Measurements from ENCODE around the gene ATOSB.

ATOSB gene

GRCh38 chr9:35136866-35137265 lies 21.2 kb upstream of the ATOSB start:
- no peak for TF ChIP-seq CTCF (IDR thresholded peaks at IDR 0.05; ENCODE audit: control insufficient read depth, insufficient read depth, low read depth, low read length, missing control alignments)
- no peak overlapping the region for H3K4me3 ChIP-seq (ENCODE audit: control insufficient read depth, low read depth, low read length)
- no peak for DNase-seq (ENCODE audit: low read depth)

GRCh38 chr9:35135988-35136387 lies 20.3 kb upstream of the ATOSB start:
- DNase-seq (ENCODE audit: low read depth) = no peak
- no peak overlapping the region for H3K4me3 ChIP-seq (ENCODE audit: control insufficient read depth, low read depth, low read length)
- no peak for TF ChIP-seq CTCF (IDR thresholded peaks at IDR 0.05; ENCODE audit: control insufficient read depth, insufficient read depth, low read depth, low read length, missing control alignments)

GRCh38 chr9:35134920-35135319 lies 19.3 kb upstream of the ATOSB start:
- DNase-seq (ENCODE audit: low read depth) = no peak
- TF ChIP-seq CTCF (IDR thresholded peaks at IDR 0.05; ENCODE audit: control insufficient read depth, insufficient read depth, low read depth, low read length, missing control alignments) = no peak
- H3K4me3 ChIP-seq (ENCODE audit: control insufficient read depth, low read depth, low read length) = no peak overlapping the region

GRCh38 chr9:35116898-35117551 lies 1.4 kb upstream of the ATOSB start:
- DNase-seq (ENCODE audit: low read depth) = peak; percentile 86
- peak overlapping the region; percentile 71 for H3K4me3 ChIP-seq (ENCODE audit: control insufficient read depth, low read depth, low read length)
- TF ChIP-seq CTCF (IDR thresholded peaks at IDR 0.05; ENCODE audit: control insufficient read depth, insufficient read depth, low read depth, low read length, missing control alignments) = peak; percentile 95

GRCh38 chr9:35116539-35116897 lies 856 bp upstream of the ATOSB start:
- H3K4me3 ChIP-seq (ENCODE audit: control insufficient read depth, low read depth, low read length) = peak overlapping the region; percentile 71
- DNase-seq (ENCODE audit: low read depth) = no peak
- TF ChIP-seq CTCF (IDR thresholded peaks at IDR 0.05; ENCODE audit: control insufficient read depth, insufficient read depth, low read depth, low read length, missing control alignments) = no peak

- peak overlapping the region; percentile 71 for H3K4me3 ChIP-seq (ENCODE audit: control insufficient read depth, low read depth, low read length)
- no peak for DNase-seq (ENCODE audit: low read depth)
- no peak for TF ChIP-seq CTCF (IDR thresholded peaks at IDR 0.05; ENCODE audit: control insufficient read depth, insufficient read depth, low read depth, low read length, missing control alignments)
Measured at GRCh38 chr9:35114840-35115628, 628 bp downstream of the ATOSB start.

Data from AG09309 (cell line).